WTC11 (cell line): Measurements from ENCODE around the gene NEK2. TPM values are rescaled to one million over a fixed set of nuclear protein-coding genes. Genes with fewer than 3 reads are reported as not detected.

Source experiments
- ARID4B ChIP-seq: sonication (generic); formaldehyde crosslinking; IDR thresholded peaks from 2 replicates; pipeline ENCODE4 v1.8.0; 2023; ENCODE audit warnings: missing genetic modification reagents, mild to moderate bottlenecking, borderline replicate concordance
- FOXP1 ChIP-seq: sonication (generic); formaldehyde crosslinking; IDR thresholded peaks from 2 replicates; pipeline ENCODE4 v1.8.0; 2022; ENCODE audit warnings: missing genetic modification reagents, mild to moderate bottlenecking, moderate library complexity, borderline replicate concordance
- FOXP4 ChIP-seq: sonication (generic); formaldehyde crosslinking; IDR thresholded peaks from 2 replicates; pipeline ENCODE4 v1.8.0; 2022; ENCODE audit warnings: mild to moderate bottlenecking, missing genetic modification reagents
- GRHL2 ChIP-seq: fragments of 250-450 bp; sonication (Bioruptor Pico); IDR thresholded peaks from 2 replicates; pipeline ENCODE4 v1.8.0; 2022; ENCODE audit warnings: mild to moderate bottlenecking, moderate library complexity; ENCODE audit not compliant: insufficient replicate concordance, severe bottlenecking
- IRF1 ChIP-seq: sonication (generic); formaldehyde crosslinking; IDR thresholded peaks from 2 replicates; pipeline ENCODE4 v1.8.0; 2023; ENCODE audit warnings: missing genetic modification reagents
- JAZF1 ChIP-seq: fragments of 250-450 bp; sonication (Bioruptor Pico); IDR thresholded peaks from 2 replicates; pipeline ENCODE4 v1.9.0; 2021; ENCODE audit warnings: moderate library complexity, mild to moderate bottlenecking, inconsistent platforms
- KAT7 ChIP-seq: sonication (generic); formaldehyde crosslinking; IDR thresholded peaks from 2 replicates; pipeline ENCODE4 v1.8.1; 2023; ENCODE audit warnings: missing genetic modification reagents, mild to moderate bottlenecking, borderline replicate concordance
- MYBL2 ChIP-seq: sonication (generic); formaldehyde crosslinking; IDR thresholded peaks from 2 replicates; pipeline ENCODE4 v1.8.1; 2023; ENCODE audit warnings: mild to moderate bottlenecking, moderate library complexity, missing genetic modification reagents
- NFYB ChIP-seq: sonication (generic); formaldehyde crosslinking; conservative IDR thresholded peaks from 2 replicates; pipeline ENCODE4 v1.8.0; 2022; ENCODE audit warnings: low read depth, missing genetic modification reagents
- NR1H2 ChIP-seq: sonication (generic); formaldehyde crosslinking; IDR thresholded peaks from 2 replicates; pipeline ENCODE4 v1.9.0; 2021; ENCODE audit warnings: mild to moderate bottlenecking, moderate library complexity, missing genetic modification reagents
- PRRX2 ChIP-seq: fragments of 250-450 bp; sonication (Bioruptor Pico); IDR thresholded peaks from 2 replicates; pipeline ENCODE4 v1.8.0; 2021; ENCODE audit warnings: mild to moderate bottlenecking
- RELA ChIP-seq: sonication (generic); formaldehyde crosslinking; IDR thresholded peaks from 2 replicates; pipeline ENCODE4 v1.8.1; 2022; ENCODE audit warnings: missing genetic modification reagents, mild to moderate bottlenecking, borderline replicate concordance
- TP53 ChIP-seq: sonication (generic); formaldehyde crosslinking; IDR thresholded peaks from 2 replicates; pipeline ENCODE4 v1.8.1; 2023; ENCODE audit warnings: mild to moderate bottlenecking, missing genetic modification reagents
- USF2 ChIP-seq: sonication (generic); formaldehyde crosslinking; IDR thresholded peaks from 2 replicates; pipeline ENCODE4 v1.8.1; 2023; ENCODE audit warnings: mild to moderate bottlenecking, missing genetic modification reagents, moderate library complexity
- ZMAT4 ChIP-seq: fragments of 250-450 bp; sonication (Bioruptor Pico); IDR thresholded peaks from 2 replicates; pipeline ENCODE4 v1.9.0; 2021; ENCODE audit warnings: mild to moderate bottlenecking
- ZNF232 ChIP-seq: sonication (generic); formaldehyde crosslinking; IDR thresholded peaks from 2 replicates; pipeline ENCODE4 v1.8.0; 2022; ENCODE audit warnings: mild to moderate bottlenecking, missing genetic modification reagents
- ZNF317 ChIP-seq: sonication (generic); formaldehyde crosslinking; IDR thresholded peaks from 2 replicates; pipeline ENCODE4 v1.8.1; 2023; ENCODE audit warnings: low read depth, mild to moderate bottlenecking, moderate library complexity, missing genetic modification reagents, borderline replicate concordance
- ZNF396 ChIP-seq: fragments of 250-450 bp; sonication (Bioruptor Pico); IDR thresholded peaks from 2 replicates; pipeline ENCODE4 v1.8.0; 2021; ENCODE audit warnings: mild to moderate bottlenecking, moderate library complexity, borderline replicate concordance
- total RNA-seq: library from RNA; stranded (reverse); gene quantifications from 3 replicates; pipeline ENCODE4 v1.2.3, GENCODE V29; 2021
- TF ChIP-seq, protein P1 (sequence below): sonication (generic); formaldehyde crosslinking; IDR thresholded peaks from 2 replicates; pipeline ENCODE4 v1.8.0; 2022; ENCODE audit warnings: mild to moderate bottlenecking, missing genetic modification reagents
- TF ChIP-seq, protein P2 (sequence below): sonication (generic); formaldehyde crosslinking; IDR thresholded peaks from 2 replicates; pipeline ENCODE4 v1.8.1; 2023; ENCODE audit warnings: mild to moderate bottlenecking, moderate library complexity, missing genetic modification reagents
- TF ChIP-seq, protein P3 (sequence below): sonication (generic); formaldehyde crosslinking; IDR thresholded peaks from 2 replicates; pipeline ENCODE4 v1.8.1; 2023; ENCODE audit warnings: mild to moderate bottlenecking, missing genetic modification reagents

Gene NEK2
- total RNA-seq, 1 experiment from 2014 or later = 23.5 TPM

- peak; percentile 57; the same call in 1 of the 2 replicates for TF ChIP-seq IRF1
- no peak for TF ChIP-seq KAT7 (CRISPR knock-in tag)
- TF ChIP-seq, protein P1, sequence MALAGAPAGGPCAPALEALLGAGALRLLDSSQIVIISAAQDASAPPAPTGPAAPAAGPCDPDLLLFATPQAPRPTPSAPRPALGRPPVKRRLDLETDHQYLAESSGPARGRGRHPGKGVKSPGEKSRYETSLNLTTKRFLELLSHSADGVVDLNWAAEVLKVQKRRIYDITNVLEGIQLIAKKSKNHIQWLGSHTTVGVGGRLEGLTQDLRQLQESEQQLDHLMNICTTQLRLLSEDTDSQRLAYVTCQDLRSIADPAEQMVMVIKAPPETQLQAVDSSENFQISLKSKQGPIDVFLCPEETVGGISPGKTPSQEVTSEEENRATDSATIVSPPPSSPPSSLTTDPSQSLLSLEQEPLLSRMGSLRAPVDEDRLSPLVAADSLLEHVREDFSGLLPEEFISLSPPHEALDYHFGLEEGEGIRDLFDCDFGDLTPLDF (CRISPR knock-in tag) = no peak
- TF ChIP-seq ZNF396 (CRISPR knock-in tag) = no peak
- TF ChIP-seq FOXP1 (CRISPR knock-in tag) = no peak; the same call in 1 of the 2 replicates
- peak; percentile 62 for TF ChIP-seq NFYB (CRISPR knock-in tag)
- TF ChIP-seq FOXP4 = no peak
- TF ChIP-seq PRRX2 (CRISPR knock-in tag) = no peak
- no peak for TF ChIP-seq ZMAT4 (CRISPR knock-in tag)
- TF ChIP-seq RELA (CRISPR knock-in tag) = peak; percentile 68; the same call in 1 of the 2 replicates
- TF ChIP-seq NR1H2 (CRISPR knock-in tag) = no peak
- TF ChIP-seq, protein P2, sequence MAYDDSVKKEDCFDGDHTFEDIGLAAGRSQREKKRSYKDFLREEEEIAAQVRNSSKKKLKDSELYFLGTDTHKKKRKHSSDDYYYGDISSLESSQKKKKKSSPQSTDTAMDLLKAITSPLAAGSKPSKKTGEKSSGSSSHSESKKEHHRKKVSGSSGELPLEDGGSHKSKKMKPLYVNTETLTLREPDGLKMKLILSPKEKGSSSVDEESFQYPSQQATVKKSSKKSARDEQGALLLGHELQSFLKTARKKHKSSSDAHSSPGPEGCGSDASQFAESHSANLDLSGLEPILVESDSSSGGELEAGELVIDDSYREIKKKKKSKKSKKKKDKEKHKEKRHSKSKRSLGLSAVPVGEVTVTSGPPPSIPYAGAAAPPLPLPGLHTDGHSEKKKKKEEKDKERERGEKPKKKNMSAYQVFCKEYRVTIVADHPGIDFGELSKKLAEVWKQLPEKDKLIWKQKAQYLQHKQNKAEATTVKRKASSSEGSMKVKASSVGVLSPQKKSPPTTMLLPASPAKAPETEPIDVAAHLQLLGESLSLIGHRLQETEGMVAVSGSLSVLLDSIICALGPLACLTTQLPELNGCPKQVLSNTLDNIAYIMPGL = peak; percentile 56; the same call in 1 of the 2 replicates
- TF ChIP-seq ZNF317 (CRISPR knock-in tag) = no peak
- TF ChIP-seq, protein P3, sequence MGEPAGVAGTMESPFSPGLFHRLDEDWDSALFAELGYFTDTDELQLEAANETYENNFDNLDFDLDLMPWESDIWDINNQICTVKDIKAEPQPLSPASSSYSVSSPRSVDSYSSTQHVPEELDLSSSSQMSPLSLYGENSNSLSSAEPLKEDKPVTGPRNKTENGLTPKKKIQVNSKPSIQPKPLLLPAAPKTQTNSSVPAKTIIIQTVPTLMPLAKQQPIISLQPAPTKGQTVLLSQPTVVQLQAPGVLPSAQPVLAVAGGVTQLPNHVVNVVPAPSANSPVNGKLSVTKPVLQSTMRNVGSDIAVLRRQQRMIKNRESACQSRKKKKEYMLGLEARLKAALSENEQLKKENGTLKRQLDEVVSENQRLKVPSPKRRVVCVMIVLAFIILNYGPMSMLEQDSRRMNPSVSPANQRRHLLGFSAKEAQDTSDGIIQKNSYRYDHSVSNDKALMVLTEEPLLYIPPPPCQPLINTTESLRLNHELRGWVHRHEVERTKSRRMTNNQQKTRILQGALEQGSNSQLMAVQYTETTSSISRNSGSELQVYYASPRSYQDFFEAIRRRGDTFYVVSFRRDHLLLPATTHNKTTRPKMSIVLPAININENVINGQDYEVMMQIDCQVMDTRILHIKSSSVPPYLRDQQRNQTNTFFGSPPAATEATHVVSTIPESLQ = no peak
- no peak; the same call in 1 of the 2 replicates for TF ChIP-seq USF2
- no peak for TF ChIP-seq ZNF232 (CRISPR knock-in tag)
- no peak for TF ChIP-seq TP53 (CRISPR knock-in tag)
- peak; percentile 84; the same call in 1 of the 2 replicates for TF ChIP-seq ARID4B (CRISPR knock-in tag)
- no peak for TF ChIP-seq JAZF1 (CRISPR knock-in tag)
- no peak for TF ChIP-seq GRHL2 (CRISPR knock-in tag)
- peak; percentile 93 for TF ChIP-seq MYBL2 (CRISPR knock-in tag)
Measured at GRCh38 chr1:211675230-211676105, at the start of gene NEK2 (continued).
